ENCODE results near the gene ACSS3. TPM values are rescaled to one million over a fixed set of nuclear protein-coding genes. Genes with fewer than 3 reads are reported as not detected.

ACSS3 gene
- total RNA-seq, 1 experiment from 2014 or later = 0.70 TPM

DNA sequence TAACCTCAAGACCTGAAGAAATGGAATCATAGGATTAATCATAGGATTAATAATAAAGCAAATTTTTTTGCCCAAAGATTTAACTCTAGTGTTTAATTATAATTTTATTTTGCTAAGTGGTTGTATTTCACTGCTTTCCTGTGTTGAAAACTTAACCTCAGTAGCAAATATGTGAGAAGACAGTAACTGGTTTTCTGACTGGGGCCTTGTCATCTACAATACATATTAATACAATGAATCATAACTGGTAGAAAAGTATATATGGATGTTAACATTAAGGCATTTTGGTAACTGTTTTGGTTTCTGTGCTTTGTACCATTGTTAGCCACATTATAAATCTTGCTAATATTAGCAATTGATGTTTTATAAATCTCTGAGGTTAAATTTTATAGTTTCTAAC, 92.2 kb downstream of the ACSS3 start:
- no peak overlapping the region for H3K27ac Mint-ChIP-seq (ENCODE audit: unreplicated experiment)

DNA sequence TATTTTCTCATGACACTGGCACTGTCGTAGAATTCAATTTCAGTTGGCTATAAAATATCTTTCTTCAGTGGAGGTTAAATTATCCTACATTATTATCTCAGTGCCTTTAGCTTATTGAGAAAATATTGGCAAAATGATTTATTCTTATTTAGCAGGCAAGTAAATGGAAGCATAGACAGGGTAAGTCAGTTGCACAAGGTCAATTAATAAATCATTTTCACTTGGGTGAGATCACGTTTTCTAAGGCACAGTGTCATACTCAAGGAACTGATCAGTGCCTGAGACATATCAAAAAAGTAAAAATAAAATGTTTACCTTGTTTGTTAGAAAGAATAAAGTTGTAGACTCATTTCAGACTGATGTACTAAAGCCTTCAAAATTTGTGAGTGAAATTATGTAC, 95.0 kb downstream of the ACSS3 start:
- BruUV-seq (replicated peaks) = no TSS peak
- H3K9me3 Mint-ChIP-seq (ENCODE audit: unreplicated experiment) = no peaks in the 10 kb centered on the region

More for the DNA sequence above, 92.2 kb downstream of the ACSS3 start:
- no peak for DNase-seq
- Mint-ChIP-seq H3K4me3 (ENCODE audit: unreplicated experiment) (no peak overlapping the region), H3K4me1 (ENCODE audit: low read depth, unreplicated experiment) (peaks cover 8% of the 10 kb centered on the region), H3K27me3 (ENCODE audit: insufficient read depth, unreplicated experiment) (no peaks in the 10 kb centered on the region), H3K36me3 (ENCODE audit: insufficient read depth, unreplicated experiment) (no peaks in the 10 kb centered on the region), H3K9me3 (ENCODE audit: unreplicated experiment) (peaks cover 10% of the 10 kb centered on the region)
- TF ChIP-seq, protein P1, sequence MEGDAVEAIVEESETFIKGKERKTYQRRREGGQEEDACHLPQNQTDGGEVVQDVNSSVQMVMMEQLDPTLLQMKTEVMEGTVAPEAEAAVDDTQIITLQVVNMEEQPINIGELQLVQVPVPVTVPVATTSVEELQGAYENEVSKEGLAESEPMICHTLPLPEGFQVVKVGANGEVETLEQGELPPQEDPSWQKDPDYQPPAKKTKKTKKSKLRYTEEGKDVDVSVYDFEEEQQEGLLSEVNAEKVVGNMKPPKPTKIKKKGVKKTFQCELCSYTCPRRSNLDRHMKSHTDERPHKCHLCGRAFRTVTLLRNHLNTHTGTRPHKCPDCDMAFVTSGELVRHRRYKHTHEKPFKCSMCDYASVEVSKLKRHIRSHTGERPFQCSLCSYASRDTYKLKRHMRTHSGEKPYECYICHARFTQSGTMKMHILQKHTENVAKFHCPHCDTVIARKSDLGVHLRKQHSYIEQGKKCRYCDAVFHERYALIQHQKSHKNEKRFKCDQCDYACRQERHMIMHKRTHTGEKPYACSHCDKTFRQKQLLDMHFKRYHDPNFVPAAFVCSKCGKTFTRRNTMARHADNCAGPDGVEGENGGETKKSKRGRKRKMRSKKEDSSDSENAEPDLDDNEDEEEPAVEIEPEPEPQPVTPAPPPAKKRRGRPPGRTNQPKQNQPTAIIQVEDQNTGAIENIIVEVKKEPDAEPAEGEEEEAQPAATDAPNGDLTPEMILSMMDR (IDR thresholded peaks at IDR 0.05; ENCODE audit: insufficient read depth in 1 of 2, low read depth in 1 of 2, low read length in 1 of 2, severe bottlenecking in 1 of 2, unreplicated experiment in 1 of 2) = no peak
- Histone ChIP-seq H3K27me3 (replicated peaks; ENCODE audit: control insufficient read depth, insufficient read depth, low read length) (no peaks in the 10 kb centered on the region), H3K9me3 (no peaks in the 10 kb centered on the region), H3K4me3 (ENCODE audit: low read depth, low read length) (no peak overlapping the region), H3K4me1 (peaks cover 7% of the 10 kb centered on the region), H3K36me3 (ENCODE audit: control insufficient read depth, insufficient read depth, low read length) (no peaks in the 10 kb centered on the region)
- ChIA-PET POLR2A (no interaction called here), CTCF (no interaction called here)
- no TSS peak for BruUV-seq (replicated peaks)
- intact Hi-C loops (cut with micrococcal nuclease; ENCODE audit: unreplicated experiment) = no loop called here

DNA sequence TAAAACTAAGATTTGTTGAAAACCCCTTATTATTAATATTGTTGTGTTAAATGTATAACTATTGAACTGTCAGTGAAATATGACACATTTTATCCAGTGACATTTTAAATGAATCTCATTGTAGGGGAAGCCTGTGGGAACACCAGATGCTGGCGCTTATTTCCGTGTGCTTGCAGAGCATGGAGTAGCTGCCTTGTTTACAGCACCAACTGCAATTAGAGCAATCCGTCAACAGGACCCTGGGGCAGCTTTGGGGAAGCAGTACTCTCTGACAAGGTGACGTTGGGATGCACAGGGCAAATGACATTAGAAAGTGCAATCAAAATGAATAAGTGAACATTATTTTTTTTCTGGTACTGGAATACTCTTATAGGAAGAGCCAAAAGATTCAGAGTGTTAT, 96.8 kb downstream of the ACSS3 start:
- H3K27me3 ChIP-seq (replicated peaks; ENCODE audit: control insufficient read depth, insufficient read depth, low read length) = no peaks in the 10 kb centered on the region
- CTCF ChIA-PET = no interaction called here
- TF ChIP-seq, protein P1 (IDR thresholded peaks at IDR 0.05; ENCODE audit: insufficient read depth in 1 of 2, low read depth in 1 of 2, low read length in 1 of 2, severe bottlenecking in 1 of 2, unreplicated experiment in 1 of 2) = no peak

More for the DNA sequence above, 95.0 kb downstream of the ACSS3 start:
- TF ChIP-seq, protein P1 (IDR thresholded peaks at IDR 0.05; ENCODE audit: insufficient read depth in 1 of 2, low read depth in 1 of 2, low read length in 1 of 2, severe bottlenecking in 1 of 2, unreplicated experiment in 1 of 2) = no peak
- POLR2A ChIA-PET = no interaction called here
- Histone ChIP-seq H3K9me3 (peaks cover 8% of the 10 kb centered on the region), H3K36me3 (ENCODE audit: control insufficient read depth, insufficient read depth, low read length) (no peaks in the 10 kb centered on the region), H3K4me3 (ENCODE audit: low read depth, low read length) (no peak overlapping the region), H3K4me1 (peaks cover under 1% of the 10 kb centered on the region), H3K27me3 (replicated peaks; ENCODE audit: control insufficient read depth, insufficient read depth, low read length) (no peaks in the 10 kb centered on the region)
- CTCF ChIA-PET = no interaction called here
- Mint-ChIP-seq H3K4me1 (ENCODE audit: low read depth, unreplicated experiment) (peaks cover 3% of the 10 kb centered on the region), H3K4me3 (ENCODE audit: unreplicated experiment) (no peak overlapping the region), H3K36me3 (ENCODE audit: insufficient read depth, unreplicated experiment) (no peaks in the 10 kb centered on the region), H3K27me3 (ENCODE audit: insufficient read depth, unreplicated experiment) (no peaks in the 10 kb centered on the region), H3K27ac (ENCODE audit: unreplicated experiment) (no peak overlapping the region)
- intact Hi-C loops (cut with micrococcal nuclease; ENCODE audit: unreplicated experiment) = no loop called here
- DNase-seq = no peak

More for the DNA sequence above, 96.8 kb downstream of the ACSS3 start:
- no TSS peak for BruUV-seq (replicated peaks)
- Mint-ChIP-seq H3K27ac (ENCODE audit: unreplicated experiment) (no peak overlapping the region), H3K36me3 (ENCODE audit: insufficient read depth, unreplicated experiment) (no peaks in the 10 kb centered on the region), H3K4me1 (ENCODE audit: low read depth, unreplicated experiment) (no peaks in the 10 kb centered on the region), H3K27me3 (ENCODE audit: insufficient read depth, unreplicated experiment) (no peaks in the 10 kb centered on the region), H3K9me3 (ENCODE audit: unreplicated experiment) (no peaks in the 10 kb centered on the region), H3K4me3 (ENCODE audit: unreplicated experiment) (no peak overlapping the region)
- Histone ChIP-seq H3K4me1 (no peaks in the 10 kb centered on the region), H3K9me3 (peaks cover 12% of the 10 kb centered on the region), H3K36me3 (ENCODE audit: control insufficient read depth, insufficient read depth, low read length) (no peaks in the 10 kb centered on the region), H3K4me3 (ENCODE audit: low read depth, low read length) (no peak overlapping the region)
- DNase-seq = no peak
- intact Hi-C loops (cut with micrococcal nuclease; ENCODE audit: unreplicated experiment) = no loop called here
- POLR2A ChIA-PET = no interaction called here

Data from Caco-2 (cell line).